Measurements from ENCODE around the gene MBNL2. TPM values are rescaled to one million over a fixed set of nuclear protein-coding genes. Genes with fewer than 3 reads are reported as not detected.

MBNL2 gene
- total and polyA plus RNA-seq, 10 of the 15 experiments (the other 5 are each of a cell fraction or from before 2014, with no cell fraction given), result 1.6 to 9.7 (median 6.7) TPM

- 0 out of 2 replicates have a peak, but pooled peaks have one; percentile 55 for TF ChIP-seq TCF3 (IDR thresholded peaks at IDR 0.05; ENCODE audit: borderline replicate concordance, insufficient read depth, low read depth, low read length)
- no peak for TF ChIP-seq MEF2B (IDR thresholded peaks at IDR 0.05; ENCODE audit: partially characterized antibody, poor library complexity, severe bottlenecking)
- TF ChIP-seq RCOR1 (conservative IDR thresholded peaks at IDR 0.05; ENCODE audit: low read depth, low read length), result 0 out of 2 replicates have a peak, but pooled peaks have one; percentile 93
- TF ChIP-seq PAX5 (IDR thresholded peaks at IDR 0.05; ENCODE audit: borderline replicate concordance, low read depth, low read length), result no peak
- TF ChIP-seq CREB1 (IDR thresholded peaks at IDR 0.05; ENCODE audit: low read depth), result peak; percentile 90
- TF ChIP-seq MTA3 (IDR thresholded peaks at IDR 0.05; ENCODE audit: borderline replicate concordance, low read length), result no peak
- TF ChIP-seq RB1 (IDR thresholded peaks at IDR 0.05; ENCODE audit: borderline replicate concordance), result 0 out of 2 replicates have a peak, but pooled peaks have one; percentile 75
- no peak for TF ChIP-seq MYB (IDR thresholded peaks at IDR 0.05; ENCODE audit: borderline replicate concordance, low read depth, low read length)
These were observed 211.0 kb downstream of the MBNL2 start (continued) for GRCh38 chr13:97432917-97433726.

GRCh38 chr13:97433727-97434396 is 211.7 kb downstream of the MBNL2 start, which contains the start of gene RAP2A:
TSS of gene RAP2A (plus strand) at chr13:97434169. CDS start at chr13:97434471, 302 bp downstream.
- H2AFZ ChIP-seq (ENCODE audit: control insufficient read depth, low read depth, low read length), result peak within 1 kb of the TSS; percentile 96
- no peaks in the 10 kb centered on the region for H4K20me1 ChIP-seq (ENCODE audit: control insufficient read depth, insufficient read depth)
- DNase-seq (ENCODE audit: low read depth, low spot score) (peak; percentile 58), FAIRE-seq (peak; percentile 41), ATAC-seq (peak; percentile 71)
- in situ Hi-C loops (cut with MboI), result loop anchor here (25.0 kb wide), 2 partner anchors 1128 to 1747 kb away; partner anchors contain the start of gene DNAJC3
- no peaks in the 10 kb centered on the region for H3K9me3 ChIP-seq (replicated peaks; ENCODE audit: control insufficient read depth, insufficient read depth, low read length)
- peaks cover 6% of the 10 kb centered on the region for H3K4me1 ChIP-seq (ENCODE audit: control insufficient read depth, insufficient read depth, low read length)
- intact Hi-C loops (cut with micrococcal nuclease; ENCODE audit: unreplicated experiment), result loop anchor here (1.0 to 10.0 kb wide), 6 partner anchors 15 to 1757 kb away; partner anchors contain the start of genes DNAJC3 and MBNL2
- POLR2A ChIA-PET, result interaction anchor here (0.6 to 9.1 kb wide), 9 partner anchors 10 to 1070 kb away, joined by 3 to 108 read pairs (median 5); partner anchors contain the start of gene MBNL2
- H3K79me2 ChIP-seq (ENCODE audit: control insufficient read depth, insufficient read depth, low read length), result peaks cover 44% of the 10 kb centered on the region
- H3K9ac ChIP-seq (ENCODE audit: control insufficient read depth, insufficient read depth, low read length), result peak within 1 kb of the TSS; percentile 98
- peak within 1 kb of the TSS; percentile 93 for H3K4me3 ChIP-seq
- under 1% methylated on average over 17 of the region's 94 CpGs for WGBS (ENCODE audit: insufficient coverage, insufficient replicate concordance, low lambda C conversion rate, missing lambda C conversion rate)
- peak within 1 kb of the TSS; percentile 95 for H3K4me2 ChIP-seq (ENCODE audit: control insufficient read depth, insufficient read depth)
- 0 out of 4 replicates have a peak, but pooled peaks cover 0 to 3% of the 10 kb centered on the region in 2 experiments for H3K36me3 ChIP-seq (ENCODE audit: control insufficient read depth in 2 of 2, insufficient read depth in 2 of 2, low read length in 1 of 2)
- RAD21 ChIA-PET (ENCODE audit: unreplicated experiment), result interaction anchor here (1.0 to 10.4 kb wide), 10 partner anchors 12 to 324 kb away, joined by 3 to 179 read pairs (median 10); partner anchors contain the start of gene MBNL2
- CTCF ChIA-PET, result interaction anchor here (0.6 to 2.0 kb wide), 12 partner anchors 13 to 509 kb away, joined by 3 to 17 read pairs (median 5); partner anchors contain the start of gene MBNL2
- peak within 1 kb of the TSS; percentile 98 for H3K27ac ChIP-seq (ENCODE audit: control insufficient read depth, insufficient read depth)
- BruUV-seq (replicated peaks), result no TSS peak
- H3K27me3 ChIP-seq (replicated peaks in 1 of 2; ENCODE audit: control insufficient read depth in 2 of 2, insufficient read depth in 2 of 2, low read length in 1 of 2), result no peaks in the 10 kb centered on the region
- SMC1A ChIA-PET (ENCODE audit: uncharacterized antibody, unreplicated experiment), result interaction anchor here (0.8 to 12.0 kb wide), 13 partner anchors 12 to 210 kb away, joined by 3 to 165 read pairs (median 10); partner anchors contain the start of gene MBNL2
- TF ChIP-seq REST (IDR thresholded peaks at IDR 0.05; ENCODE audit: low read depth, low read length) (no peak), NFYB (IDR thresholded peaks at IDR 0.05; ENCODE audit: insufficient read depth, low read depth, low read length) (no peak), SMAD1 (IDR thresholded peaks at IDR 0.05; ENCODE audit: low read depth, partially characterized antibody) (no peak), EGR1 (IDR thresholded peaks at IDR 0.05; ENCODE audit: borderline replicate concordance in 1 of 2, low read depth in 2 of 2, low read length in 2 of 2) (peak in 1 of 2 experiments; percentile 70; a peak in 1 of 3 replicates), NFYA (IDR thresholded peaks at IDR 0.05; ENCODE audit: borderline replicate concordance, low read depth, low read length) (no peak), NFXL1 (IDR thresholded peaks at IDR 0.05; ENCODE audit: borderline replicate concordance) (no peak)

Measured in GM12878 (cell line).